ENCODE measurements around the gene PBX1.
"Not testable (repeated sequence)": the region's sequence is repeated elsewhere in the genome, so short reads cannot be mapped to it uniquely, and the experiment has no call there.

Gene PBX1

DNA sequence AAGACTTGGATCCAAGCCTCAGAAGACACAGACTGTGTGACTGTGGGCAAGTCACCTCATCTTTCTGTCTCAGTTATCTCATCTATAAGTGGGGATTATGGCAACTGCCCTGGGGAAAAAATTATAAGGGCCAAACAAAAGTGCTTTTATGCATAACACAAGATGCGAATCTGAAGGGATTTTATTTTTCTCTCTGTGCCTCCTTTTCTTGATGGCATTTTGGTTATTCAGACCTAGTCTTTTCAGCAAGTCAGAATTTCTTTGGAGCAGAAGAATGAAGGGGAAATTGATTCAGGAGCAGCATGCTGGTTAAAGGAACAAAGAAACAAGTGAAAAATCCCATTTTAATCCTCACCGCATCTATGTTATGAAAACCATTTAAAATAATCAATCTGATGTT lies 86.9 kb downstream of the PBX1 start:
- no peak for DNase-seq

DNA sequence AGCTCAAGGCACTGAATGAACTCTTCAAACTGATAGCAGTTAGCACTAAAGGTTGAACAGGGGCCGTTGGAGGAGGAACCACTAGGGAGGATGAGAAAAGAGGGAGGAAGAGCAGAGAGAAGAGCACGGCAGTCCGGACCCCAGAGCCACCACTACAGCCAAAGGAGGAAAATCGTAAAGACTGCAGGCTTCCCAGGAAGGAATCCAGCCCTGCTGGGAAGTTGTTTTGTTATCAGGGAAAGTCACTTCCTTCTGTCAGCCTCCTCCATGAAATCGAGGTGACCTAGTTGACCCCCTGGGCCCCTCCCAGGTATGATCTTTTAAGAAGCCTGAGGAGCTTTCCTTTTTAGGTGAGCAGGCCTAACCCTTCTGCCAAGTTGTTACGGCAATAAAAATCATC lies 88.2 kb downstream of the PBX1 start:
- no peak for DNase-seq

DNA sequence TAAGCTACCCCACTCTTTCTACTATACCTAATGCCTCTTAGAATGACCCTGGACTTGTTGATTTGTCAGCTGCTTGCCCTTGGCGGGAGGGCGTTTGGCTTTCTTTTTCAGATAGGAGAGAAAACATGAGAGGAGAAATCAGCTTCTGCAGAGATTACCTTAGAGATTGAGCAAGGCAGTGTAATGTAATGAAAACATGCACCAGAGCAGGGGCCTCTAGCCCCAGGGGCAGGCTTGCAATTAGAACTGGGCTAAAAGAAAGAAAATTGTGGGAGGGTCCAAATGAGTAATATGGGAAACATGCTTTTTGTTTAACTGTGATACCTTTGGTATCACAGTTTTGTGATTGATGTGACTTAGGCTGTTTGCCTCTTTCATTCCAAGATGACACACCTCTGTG lies 89.7 kb downstream of the PBX1 start:
- DNase-seq, result no peak

DNA sequence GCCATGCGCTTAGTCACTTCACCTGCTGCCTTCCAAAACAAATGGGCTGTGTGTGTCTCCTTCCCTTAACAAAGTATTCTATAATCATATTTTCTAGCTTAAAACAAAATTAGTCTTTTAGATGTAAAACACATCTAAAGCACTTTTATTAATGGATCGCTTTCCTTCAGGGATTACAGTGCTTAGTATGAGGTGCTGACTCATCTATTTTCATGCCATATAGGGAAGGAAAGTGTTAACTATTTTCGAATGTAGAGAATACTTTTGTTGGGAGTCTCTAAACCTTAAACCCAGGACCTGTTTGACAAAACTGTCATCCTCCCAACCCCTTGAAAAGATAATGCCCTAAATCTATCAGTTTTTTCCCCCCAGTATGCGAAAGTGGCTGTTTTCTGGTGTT lies 90.2 kb downstream of the PBX1 start:
- no peak for DNase-seq

DNA sequence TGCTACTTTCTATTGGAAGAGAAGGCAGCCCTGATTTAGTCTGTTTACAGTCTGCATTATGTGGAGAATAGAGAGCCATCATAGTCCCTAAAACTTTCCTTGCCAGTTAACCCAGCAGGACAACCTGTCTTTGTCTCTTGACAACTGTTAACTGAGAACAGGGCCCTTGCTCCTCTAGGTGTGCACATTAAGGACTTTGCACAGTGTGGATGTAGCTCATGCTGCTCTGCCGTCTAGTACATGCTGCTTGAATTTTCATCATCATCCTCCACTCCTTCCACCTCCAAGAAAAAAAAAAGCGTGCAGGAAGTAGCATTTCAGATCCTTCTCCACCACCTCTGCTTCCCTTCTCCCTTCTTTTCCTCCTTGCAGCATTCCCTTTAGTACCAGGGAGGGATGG lies 91.5 kb downstream of the PBX1 start:
- no peak for DNase-seq

DNA sequence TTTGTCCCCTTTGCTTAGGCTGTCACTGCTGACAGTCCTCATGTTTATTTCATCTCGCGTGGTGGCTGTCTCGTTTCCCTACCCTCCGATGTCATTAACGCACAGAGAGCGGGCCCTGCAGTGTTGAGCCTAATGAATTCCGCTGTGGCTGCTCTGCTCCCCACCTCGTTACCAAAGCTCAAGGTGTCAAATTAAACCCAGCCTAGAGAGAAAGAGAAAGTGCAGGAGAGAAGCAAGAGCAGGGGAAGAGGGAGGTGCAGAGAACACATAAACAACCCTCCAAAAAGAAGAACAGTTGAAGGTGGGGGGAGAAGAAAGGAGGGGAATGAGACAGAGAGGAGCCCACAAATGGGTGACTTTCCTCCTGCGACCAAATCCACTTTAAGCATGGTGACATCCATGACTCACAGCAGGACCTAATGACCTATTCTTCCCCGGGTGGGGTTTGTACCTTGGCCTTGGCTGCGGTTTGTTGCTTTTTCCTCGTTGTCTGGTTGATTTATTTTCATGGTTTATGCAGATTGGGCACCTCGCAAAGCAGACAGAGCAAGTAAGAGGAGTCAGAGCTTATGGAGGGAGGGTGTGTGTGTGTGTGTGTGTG lies 92.5 kb downstream of the PBX1 start:
- no peak for DNase-seq

DNA sequence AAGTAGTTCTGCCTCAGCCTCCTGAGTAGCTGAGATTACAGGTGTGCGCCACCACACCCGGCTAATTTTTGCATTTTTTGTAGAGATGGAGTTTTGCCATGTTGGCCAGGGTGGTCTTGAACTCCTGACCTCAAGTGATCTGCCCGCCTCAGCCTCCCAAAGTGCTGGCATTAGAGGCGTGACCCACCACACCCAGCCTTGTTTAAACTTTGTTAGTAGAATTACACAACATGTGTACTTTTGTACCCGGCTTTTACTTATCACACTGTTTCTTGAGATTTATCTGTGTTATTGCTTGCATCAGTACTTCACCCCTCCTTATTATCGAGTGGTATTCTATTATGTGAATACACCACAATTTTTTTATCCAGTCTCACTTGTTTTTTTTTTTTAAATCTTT lies 94.0 kb downstream of the PBX1 start:
- DNase-seq, result not testable (repeated sequence)

DNA sequence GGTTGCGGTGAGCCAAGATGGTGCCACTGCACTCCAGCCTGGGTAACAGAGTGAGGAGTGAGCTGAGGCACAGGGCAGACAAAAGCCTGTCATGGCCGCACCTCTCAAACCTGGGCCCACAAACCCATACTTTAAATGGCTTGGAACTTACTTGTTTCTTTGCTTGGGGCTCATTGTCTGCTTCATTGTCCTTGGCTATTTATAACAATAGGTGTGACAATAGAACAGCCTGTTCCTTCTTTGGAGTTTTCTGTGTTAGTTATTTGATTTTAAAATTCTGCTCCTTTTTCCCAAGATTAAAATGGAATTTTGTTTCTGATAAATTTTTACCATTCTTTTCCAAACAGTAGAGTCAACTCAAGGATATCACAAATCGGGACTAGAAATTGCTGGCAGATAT lies 94.7 kb downstream of the PBX1 start:
- no peak for DNase-seq

DNA sequence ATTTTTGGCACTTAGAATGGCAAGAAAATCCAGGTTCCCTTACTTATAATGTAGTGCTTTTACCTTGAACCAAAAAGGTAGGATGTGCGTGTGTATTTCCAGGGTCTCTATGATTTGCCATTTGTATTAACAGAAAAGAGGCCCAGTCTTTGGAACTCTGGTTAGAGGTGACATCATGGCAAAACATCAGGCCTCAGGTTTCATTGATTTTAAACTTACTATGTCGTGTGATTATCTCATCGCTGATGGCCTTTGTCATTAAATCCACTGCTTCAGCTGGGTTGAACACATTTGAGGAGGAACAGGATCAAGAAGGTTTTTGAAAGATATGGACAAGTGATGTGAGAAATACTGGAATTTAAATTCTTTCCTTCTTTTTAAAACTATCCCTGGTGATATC lies 95.2 kb downstream of the PBX1 start:
- no peak for DNase-seq

DNA sequence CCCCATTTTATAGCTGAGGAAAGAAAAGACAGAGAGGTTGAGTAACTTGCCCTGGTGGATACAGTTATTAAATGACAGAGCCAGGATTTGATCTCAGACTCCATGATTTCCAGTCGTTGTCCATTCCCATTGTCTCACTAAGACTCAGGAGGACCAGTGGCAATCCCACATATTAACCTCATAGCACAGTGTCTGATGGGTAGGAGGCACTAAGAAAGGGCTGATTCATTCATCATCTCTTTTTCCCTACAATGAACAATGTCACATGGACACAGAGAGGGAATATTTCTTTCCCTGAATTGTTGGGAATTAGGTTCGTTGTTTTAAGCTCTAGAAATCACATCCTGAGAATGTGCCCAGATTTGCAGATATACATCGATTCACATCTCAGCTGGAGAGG lies 99.9 kb downstream of the PBX1 start:
- no peak for DNase-seq

DNA sequence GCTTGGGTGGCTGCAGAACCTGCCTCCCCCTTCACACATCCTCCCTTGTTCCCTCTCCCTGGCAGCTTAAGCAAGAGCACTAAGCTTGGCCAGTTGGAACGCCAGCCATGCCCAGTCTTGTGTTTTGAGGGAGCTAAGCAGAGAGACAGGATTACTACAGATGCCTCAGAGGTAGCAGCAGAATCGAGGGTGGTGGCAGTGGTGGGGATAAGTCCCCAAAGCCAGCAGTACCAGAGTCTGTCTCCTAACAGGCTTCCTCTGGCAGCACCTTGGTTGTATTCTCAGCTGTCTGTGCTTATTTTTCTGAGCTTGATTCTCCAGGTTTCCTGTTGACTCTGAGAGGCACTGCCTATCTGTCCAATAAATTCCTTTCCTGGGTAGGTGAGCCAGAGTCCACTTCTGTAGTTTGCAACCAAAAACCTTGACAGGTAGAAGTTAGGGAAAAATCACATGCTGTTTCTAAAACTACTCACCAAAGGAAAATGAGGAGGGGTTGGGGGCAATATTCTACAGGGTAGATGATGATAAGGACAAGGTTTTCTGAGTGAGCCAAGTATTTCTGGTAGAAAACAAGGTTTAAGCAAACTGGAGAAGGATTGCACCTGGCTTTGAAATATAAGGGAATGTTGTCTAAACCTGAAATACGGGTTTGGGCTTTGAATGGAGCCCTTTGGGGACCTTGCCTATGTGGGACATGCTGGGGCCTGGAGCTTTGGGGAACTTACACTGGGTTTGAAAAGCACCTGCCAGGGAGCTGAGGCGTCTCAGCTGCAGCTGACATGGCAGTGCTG lies 100.8 kb downstream of the PBX1 start:
- no peak for DNase-seq

DNA sequence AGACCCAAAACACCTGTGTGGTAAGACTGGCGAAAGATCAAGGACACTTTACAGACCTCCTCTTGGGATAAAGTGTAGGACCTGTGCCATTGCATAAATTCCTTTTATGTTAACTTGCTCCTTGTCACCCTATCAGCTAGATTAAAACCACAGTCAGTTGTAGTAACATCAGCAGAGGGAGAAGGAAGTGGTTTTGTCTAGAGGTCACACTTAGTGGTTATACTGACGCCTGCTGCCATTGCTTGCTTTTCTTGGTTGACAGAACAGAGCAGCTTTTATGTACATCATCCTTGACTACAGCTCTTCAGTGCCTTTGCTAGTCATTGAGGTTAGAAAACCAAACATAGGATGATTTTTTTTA lies 101.4 kb downstream of the PBX1 start:
- no peak for DNase-seq

DNA sequence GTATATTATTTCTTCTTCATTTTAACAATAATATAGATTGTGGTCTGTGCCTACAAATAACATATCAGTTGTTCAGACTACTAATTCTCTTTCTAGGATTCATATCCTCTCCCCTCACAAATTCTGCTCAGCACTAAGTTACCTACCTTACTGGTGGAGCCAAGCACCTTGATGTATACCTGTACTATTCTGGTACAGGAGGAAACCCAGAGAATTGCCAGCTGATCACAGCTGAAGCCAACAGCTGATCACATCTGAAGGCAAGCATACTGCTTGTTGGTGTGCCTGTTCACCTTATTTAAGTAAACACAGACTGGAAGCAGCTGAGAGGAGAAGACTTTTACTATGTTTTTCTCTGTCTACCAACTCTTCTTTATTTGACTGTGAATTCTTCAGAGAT lies 101.8 kb downstream of the PBX1 start:
- no peak for DNase-seq

DNA sequence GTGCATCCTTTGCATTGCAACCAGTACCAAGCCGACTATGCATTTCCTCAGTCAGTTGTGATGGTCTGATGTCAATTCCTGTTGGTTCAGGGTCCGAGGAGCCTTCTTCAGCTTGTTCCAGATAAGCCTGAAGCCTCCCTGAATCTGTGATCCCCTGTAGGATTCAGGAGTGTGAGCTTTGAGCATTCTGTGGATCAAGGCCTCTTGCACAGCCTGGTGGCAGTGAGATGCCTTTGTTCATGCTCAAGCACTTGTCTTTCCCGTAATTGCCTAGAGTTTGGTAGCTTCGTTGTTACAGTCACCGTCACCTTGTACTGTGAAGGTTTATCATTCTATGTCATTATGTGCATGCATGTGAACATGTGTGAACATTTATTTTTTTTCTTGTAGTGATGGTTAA lies 103.5 kb downstream of the PBX1 start:
- DNase-seq, result no peak

DNA sequence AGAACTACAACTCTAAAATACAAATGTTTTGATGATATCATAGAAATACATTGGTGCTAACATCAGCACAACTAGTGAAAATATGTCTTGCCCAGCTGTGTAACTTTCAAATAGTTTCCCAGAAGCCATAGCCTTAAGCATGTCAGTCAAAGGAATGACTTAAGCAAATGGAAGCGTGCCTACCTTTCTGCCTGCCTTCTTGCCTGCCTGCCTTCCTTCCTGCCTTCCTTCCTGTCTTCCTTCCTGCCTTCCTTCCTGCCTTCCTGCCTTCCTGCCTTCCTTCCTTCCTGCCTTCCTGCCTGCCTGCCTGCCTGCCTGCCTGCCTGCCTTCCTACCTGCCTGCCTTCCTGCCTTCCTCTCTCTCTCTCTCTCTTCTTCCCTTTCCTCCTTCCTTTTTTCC lies 104.0 kb downstream of the PBX1 start:
- no peak for DNase-seq

DNA sequence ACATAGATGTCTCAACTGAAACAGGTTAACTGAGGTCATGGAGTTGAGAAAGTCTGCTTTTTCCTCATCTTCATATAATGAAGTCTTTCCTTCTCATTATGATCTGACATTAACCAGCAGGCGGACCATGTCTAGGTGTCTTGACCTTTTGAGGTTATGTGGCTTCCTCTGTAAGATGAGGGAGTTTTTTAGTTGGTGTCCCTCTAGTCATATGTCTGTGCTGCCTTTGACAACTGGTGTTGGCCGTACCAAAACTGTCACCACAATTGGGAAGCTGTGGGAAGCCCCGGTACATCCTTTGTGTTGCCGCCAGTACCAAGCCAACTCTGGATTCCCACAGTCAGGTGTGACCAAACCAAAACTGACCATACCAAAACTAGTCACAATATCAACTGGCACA lies 105.1 kb downstream of the PBX1 start:
- no peak for DNase-seq

DNA sequence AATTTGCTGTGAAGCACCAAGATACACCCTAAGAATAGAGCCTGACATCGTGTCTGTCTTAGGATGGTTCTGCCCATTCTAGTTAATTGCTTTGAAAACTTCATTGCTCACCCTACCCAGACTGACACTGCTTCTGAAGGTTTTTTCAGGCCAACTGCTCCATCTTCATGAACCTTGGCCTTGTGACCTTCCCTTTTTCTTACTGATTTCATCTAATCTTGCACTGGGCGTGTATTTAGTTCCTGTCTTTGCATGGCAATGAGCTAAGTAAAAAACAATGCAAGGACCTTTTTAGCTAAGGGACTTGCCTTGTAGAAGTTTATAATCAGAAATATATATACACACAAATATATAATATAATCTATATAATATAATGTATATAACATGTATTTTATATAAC lies 108.0 kb downstream of the PBX1 start:
- no peak for DNase-seq

DNA sequence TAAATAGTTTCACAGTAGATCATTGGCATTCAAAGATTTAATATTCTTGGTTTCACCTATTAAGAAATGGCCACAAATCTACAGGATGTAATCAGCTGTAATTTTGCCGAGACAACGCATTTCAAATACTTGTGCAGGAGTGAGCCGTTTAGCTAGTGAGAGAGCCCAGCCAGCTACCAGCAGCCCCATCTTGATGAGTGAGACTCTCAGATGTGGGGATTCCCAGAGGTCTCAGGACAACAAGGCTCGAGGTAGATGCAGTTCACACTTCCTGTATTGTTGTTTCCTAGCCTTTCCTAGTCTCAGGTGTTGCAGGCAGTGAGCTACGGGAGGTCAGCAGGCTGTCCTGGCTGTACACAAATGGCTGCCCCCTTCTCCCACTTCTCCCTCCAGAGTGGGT lies 108.6 kb downstream of the PBX1 start:
- DNase-seq, result no peak

DNA sequence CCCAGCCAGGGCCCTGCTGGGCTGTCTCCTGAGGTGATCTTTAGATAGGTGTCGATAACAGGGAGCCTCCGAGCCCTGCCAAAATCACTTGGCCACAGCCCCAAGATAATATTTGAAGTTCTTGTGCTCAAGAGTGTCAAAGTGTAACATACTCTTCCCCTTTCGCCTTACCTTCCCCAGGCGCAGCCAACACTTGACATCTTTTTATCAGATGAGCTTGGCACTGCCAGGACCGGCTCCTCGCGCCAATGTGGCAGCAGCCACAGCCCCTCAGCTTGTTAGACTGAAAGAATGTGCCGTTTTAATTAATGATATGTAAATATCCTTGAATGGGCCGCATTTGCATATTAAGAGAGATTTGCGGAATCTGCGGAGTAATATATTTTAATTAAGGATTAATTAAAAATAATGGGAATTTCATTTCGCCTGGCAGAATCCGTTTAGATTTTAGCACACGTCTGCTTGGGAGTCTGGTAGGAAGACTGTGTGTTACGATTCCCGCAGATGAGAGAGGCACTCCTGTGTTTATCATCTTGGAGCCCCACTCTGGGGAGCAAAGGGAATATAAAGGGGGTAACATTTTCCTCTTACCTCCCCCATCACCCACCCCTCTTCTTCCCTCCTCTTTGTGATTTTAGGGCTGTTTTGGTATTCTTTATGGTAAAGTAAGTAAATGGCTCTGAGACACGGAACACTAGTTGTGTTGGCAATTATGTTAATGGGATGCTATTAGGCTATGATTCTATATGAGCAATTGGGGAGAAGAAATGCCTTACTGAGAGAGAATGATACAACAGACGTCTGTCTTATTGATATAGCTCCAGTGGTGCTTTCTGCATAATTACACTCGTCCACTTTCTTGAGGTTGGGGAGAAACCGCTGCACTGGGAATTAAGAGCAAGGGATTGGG lies 109.8 kb downstream of the PBX1 start:
- no peak for DNase-seq

DNA sequence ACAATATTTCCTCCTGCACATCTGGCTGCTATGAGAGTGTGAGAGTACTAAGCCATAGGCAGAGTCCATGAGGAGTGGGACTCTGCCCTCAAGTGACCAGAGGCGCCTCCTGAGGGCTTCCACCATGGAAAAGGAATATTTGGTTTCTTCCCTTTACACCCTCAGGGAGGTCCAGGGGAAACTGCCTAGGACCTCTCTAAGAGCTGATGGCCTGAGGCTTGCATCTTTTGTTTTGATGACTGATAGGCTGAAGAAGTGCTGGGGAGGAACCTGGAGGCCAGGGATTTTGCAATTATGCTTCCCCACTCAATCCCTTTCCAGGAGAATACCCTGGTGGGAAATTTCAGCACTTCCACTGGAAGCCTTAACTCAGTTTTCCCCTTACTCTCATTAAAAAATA lies 111.0 kb downstream of the PBX1 start:
- DNase-seq, result no peak

DNA sequence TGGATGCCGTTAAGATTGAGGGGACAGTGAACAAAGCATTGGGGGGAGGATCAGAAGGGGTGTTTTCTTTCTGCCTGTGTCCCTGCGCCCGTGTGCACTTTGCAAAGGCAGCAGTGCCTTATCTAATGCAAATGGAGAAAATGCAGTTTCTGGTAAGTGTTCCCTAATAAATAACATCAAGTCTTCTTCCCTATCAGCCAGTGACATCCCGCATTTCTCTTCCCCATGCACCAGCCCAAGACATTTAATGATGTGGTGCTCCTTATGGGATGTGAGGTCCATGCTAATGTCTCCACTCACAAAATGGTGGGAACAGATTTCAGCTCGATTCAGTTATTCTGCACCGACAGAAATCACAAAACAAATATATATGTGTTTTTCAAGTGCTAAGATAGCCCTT lies 111.8 kb downstream of the PBX1 start:
- DNase-seq, result no peak

DNA sequence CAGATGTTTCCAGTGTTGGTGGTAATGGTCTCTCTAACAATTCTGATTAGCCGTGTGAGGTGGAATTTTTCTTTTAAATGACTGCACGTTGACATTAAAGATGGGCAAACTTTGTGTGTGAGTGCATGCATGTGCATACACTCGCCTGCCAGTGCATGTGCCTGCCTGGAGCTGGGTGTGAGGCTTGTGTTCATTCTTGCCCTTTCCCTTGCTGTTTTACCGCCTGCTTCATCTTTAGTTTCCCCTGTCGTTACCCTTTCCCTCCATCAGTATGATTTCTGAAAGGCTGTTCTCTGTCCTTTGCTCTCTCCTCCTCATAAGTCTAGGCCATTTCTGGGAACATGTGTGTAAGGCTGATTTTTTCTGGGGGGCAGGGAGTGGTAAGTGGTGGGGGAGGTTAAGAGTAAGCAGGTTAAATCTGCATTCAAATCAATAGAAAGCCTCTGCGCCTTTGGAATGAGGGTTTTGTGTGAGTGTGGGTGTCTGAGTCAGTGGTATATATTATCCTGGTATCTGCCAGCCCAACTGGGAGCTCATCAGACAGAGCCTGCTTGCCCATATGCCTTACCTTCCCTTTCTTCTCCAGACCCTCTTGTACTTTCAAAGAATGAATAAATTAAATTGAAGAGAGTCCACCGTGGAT lies 112.5 kb downstream of the PBX1 start:
- no peak for DNase-seq

DNA sequence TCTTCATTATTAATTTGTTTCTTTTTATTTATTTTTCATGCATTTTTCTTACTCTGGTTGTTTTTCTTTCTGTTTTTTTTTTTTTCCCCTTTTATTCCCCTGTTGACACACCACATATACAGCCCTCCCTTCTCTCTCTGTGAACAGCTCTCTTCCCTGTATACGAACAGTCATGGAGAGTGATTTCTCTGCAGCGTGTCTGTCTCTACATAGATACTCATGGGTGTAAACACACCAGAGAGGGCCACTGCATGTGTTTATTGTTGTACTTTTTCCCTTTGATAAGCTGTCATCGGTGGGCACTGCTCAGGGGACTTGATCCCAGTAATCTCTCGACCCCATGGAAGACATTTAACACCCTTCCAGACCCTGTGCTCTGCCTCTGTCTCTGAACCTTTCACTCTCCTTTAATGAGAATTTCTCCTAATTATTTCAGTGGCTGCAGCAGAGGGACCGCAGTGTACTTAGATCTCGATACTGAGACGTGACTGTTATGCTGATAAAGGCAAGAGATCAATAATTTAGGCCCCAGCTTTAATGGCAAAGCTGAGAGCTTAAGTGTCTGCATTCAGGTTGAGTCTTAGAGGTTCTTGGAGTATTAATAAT lies 113.1 kb downstream of the PBX1 start:
- DNase-seq, result no peak
